Activated CD4-positive, alpha-beta T cell treated with anti-CD3 and anti-CD28 coated beads, Interleukin-2, amount 50 U/mL, for 1 hour (primary cell): ENCODE results near the gene MTARC2.
"Not testable (repeated sequence)": the region's sequence is repeated elsewhere in the genome, so short reads cannot be mapped to it uniquely, and the experiment has no call there.

Experiments
- DNase-seq: peaks from one replicate; pipeline ENCODE4 v3.0.0-alpha.2; 2020

MTARC2 gene

GRCh38 chr1:220748089-220748934, at the start of gene MTARC2:
Gene MTARC2 (plus strand): TSS chr1:220748322. CDS start chr1:220748532, 210 bp downstream.
- no peak for DNase-seq

GRCh38 chr1:220698607-220699016, 49.5 kb upstream of the MTARC2 start:
- no peak for DNase-seq

DNA sequence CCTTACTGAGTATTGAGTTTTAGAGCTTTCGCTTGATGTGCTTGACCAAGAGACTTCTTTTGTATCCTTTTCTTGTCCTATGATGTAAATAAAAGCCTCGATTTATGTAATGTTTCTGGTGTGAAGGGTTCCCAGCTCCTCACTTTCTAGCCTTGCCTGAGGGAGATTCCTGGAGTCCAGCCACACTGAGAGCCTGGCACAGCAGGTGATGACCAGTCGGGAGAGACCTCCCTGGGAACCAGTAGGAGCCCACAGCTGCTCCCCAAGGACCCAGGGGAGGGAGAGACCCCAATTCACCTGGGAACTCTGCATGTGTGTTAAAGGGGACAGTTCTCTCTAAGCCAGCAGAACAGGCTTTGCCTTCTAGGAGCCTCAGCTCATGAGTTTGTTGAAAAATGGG, 49.1 kb upstream of the MTARC2 start:
- no peak for DNase-seq

DNA sequence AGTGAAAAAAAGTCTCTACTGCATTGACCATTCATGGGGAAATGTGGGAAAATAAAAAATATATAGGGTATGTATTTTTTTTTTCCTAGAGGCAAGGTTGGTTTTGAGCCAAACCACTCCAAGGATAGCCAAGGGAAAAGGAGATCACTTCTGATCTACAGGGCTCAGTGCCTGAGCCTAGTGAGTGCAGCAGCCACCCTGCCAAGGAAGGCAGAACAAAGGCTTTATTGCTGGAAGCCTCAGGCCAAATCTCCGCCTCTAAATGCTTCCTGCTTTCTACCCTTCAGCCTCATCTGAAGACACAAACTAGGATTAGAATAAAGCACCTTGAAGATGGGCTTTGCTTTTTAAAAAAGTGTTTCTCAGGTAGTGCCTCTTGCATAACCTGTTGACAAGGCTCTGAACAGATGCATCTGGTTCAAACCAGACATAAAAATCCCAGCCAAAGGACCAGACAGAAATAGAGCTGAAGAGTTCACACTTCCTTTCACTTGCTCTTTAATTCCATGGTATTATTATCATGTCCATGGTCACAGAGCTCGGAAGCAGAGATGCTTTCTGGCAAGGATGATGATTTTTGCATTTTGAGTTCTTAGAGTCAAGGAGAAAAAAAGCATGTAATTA, 47.5 kb upstream of the MTARC2 start:
- DNase-seq, result no peak

GRCh38 chr1:220701974-220702373, 46.1 kb upstream of the MTARC2 start:
- DNase-seq, result no peak

DNA sequence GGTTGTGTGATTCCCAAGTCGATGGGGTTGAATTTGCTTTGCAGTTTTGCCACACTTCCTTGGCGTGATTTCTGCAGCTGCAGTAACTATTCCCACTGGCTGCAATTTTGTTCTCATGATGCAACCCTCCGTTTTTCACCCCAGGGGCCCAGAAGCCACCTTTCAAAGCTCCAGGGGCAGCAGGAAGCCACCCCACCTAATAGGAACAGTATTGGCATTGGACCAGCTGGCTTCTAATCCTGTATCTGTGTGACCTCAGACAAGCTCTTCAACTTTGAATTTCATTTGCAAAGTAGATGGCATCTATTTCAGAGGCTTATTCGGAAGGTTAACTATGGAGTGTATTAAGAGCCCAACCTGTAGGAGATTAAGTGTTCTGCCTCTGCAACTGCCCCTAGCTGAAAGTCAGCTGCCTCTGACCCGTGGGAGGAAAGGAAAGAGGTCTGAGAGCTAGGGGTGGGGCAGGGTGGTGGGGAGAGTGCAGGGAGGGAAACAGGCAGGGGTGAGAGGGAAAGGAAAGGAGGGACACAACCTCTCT, 45.3 kb upstream of the MTARC2 start:
- DNase-seq, result no peak

DNA sequence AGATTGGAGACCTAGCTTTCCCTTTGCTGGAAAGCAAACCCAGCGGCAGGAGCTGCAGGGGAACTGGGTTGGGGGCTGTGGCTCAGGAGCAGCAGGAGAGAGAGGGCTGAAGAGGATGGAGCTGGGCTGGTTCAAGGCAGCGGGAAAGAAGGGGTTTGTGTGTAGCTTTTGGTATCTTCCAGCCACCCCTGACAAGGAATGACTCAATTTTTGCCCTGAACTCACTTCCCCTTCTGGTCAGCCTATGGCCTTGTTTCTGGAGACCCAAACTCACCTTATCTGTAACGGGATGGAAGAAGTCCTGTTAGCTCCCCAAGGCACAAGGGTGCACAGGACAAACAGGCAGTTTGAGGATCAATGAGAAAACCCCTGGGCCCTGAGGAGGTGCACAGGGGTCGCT, 44.8 kb upstream of the MTARC2 start:
- DNase-seq, result no peak

GRCh38 chr1:220705782-220706181, 42.3 kb upstream of the MTARC2 start:
- no peak for DNase-seq

- no peak for DNase-seq
These were observed 41.6 kb upstream of the MTARC2 start for GRCh38 chr1:220706480-220706879.

DNA sequence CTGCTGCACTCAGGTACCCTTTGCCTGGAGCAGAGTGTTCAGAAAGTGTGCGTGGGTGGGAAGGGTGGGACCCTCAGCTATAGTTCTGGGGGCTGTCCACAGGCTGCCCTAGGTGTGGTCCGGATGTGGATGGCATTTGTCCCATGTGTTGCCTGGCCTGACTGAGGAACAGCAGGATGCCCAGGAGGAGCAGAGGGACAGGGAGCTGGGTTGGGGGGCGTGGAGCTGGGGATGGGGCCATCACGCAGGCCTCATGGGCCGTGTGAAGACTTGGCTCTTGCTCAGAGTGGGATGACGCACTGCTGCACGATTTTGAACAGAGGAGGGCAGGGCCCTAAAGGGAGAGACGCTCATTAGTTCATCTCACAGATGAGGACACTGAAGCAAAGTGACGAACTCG, 41.0 kb upstream of the MTARC2 start:
- DNase-seq, result no peak

DNA sequence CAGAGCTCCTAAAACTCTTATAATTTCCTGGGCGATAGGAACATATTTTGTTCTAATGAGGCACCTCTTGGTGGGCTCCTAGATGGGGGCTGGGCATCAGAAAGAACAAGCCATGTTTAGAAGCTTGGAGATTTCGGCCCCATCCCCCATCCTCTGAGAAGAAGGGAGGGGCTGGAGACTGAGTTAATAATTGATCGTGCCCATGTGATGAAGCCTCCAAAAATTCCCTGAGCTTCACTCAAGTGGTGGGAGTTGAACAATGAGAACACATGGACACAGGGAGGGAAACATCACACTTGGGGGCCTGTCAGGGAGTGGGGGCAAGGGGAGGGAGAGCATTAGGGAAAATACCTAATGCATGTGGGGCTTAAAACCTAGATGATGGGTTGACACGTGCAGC, 39.9 kb upstream of the MTARC2 start:
- DNase-seq, result no peak

DNA sequence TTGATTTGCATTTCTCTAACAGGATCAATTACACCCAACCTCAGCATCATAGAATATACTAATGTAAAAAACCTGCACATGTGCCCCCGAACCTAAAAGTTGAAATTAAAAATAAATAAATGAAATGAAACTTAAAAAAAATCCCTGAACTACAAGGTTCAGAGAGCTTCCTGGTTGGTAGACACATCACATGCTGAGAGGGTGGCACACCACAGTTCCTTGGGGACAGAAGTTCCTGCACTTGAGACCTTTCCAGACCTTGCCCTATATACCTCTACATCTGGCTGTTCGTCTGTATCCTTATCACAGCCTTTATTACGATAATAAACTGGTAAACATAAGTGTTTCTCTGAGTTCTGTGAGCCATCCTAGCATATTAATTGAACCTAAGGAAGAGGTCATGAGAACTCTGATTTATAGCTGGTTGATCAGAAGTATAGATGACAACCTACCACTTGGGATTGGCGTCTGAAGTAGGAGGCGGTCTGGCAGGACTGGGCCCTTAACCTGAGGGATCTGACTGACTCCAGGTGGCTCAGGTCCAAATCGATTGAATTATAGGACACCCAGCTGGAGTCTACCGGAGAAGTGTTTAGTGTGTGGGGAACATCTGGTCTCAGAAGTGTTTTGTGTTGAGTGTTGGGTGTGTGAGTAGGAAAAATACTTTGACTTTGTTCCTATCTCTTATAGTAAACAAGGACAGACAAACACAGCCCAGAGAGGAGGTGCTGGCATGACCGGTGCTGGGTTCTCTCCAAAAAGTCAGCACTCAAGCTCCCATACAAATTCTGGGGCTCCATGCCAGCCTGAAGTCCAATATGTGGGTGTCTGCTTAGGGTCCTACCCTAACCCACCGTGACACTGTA, 39.0 kb upstream of the MTARC2 start:
- DNase-seq, result no peak

- DNase-seq, result no peak
These were observed 37.8 kb upstream of the MTARC2 start for GRCh38 chr1:220710333-220710732.

GRCh38 chr1:220711056-220711809, 36.9 kb upstream of the MTARC2 start:
- DNase-seq, result no peak

GRCh38 chr1:220715986-220716385, 32.1 kb upstream of the MTARC2 start:
- not testable (repeated sequence) for DNase-seq

GRCh38 chr1:220717800-220718640, 30.1 kb upstream of the MTARC2 start:
- DNase-seq, result no peak

- not testable (repeated sequence) for DNase-seq
These were observed 26.9 kb upstream of the MTARC2 start for GRCh38 chr1:220721266-220721665.

DNA sequence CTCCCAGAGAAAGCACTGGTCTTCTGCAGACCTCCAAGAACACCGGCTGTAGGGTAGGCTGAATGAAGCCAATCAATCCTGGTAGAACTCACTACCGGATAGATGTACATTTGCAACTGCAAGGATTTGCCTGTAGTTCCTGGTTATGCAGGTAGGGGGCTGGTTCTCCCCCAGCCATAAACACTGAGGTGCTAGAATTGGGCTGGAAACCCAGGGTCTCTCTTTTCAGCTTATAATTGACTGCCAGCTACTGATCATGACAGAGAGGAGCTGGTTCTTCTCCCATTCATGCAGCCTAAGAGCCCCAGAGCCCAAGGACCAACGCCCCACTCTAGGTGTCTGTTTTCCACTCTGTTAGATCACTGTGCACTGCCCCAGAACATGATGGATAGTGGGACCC, 21.5 kb upstream of the MTARC2 start:
- no peak for DNase-seq

- DNase-seq, result no peak
These were observed 20.6 kb upstream of the MTARC2 start for GRCh38 chr1:220727519-220727918.

- no peak for DNase-seq
These were observed 17.6 kb upstream of the MTARC2 start for GRCh38 chr1:220730486-220730885.

DNA sequence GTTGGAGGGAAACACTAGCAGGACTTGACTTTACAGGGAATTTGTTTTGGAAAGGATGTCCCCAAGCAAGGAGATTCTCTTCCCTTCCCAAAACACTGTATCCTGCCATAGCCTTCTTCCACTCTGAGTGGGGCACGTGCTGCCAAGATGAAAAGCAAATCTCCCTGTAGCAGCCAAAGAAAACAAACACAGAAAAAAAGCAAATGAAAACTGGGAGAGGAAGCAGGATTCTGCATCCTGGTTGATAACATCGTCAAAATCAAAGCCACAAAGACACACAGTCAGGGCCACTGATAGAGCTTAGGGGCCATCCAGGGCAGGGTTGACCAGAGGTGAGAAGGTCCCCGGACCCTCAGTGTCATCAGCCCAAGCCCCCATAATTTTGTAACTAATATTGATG, 16.0 kb upstream of the MTARC2 start:
- no peak for DNase-seq

GRCh38 chr1:220732621-220733020, 15.5 kb upstream of the MTARC2 start:
- no peak for DNase-seq
